ENCODE measurements around the gene CHRNA3.

- TF ChIP-seq CTCF (IDR thresholded peaks at IDR 0.05) (no peak), POLR2A (IDR thresholded peaks at IDR 0.05) (no peak)
These were observed 21.0 kb upstream of the CHRNA3 start for GRCh38 chr15:78641749-78642275.
